Activated naive CD4-positive, alpha-beta T cell treated with anti-CD3 and anti-CD28 coated beads, Interleukin-2, amount 50 U/mL, for 24 hours (primary cell): ENCODE measurements around the gene DIPK1A.

ENCODE experiments used
- H3K27ac Mint-ChIP-seq: one replicate; pipeline ENCODE4 v1.8.0; 2021; ENCODE audit warnings: mild to moderate bottlenecking, mixed read lengths
- H3K27me3 Mint-ChIP-seq: one replicate; pipeline ENCODE4 v1.8.0; 2021; ENCODE audit warnings: mixed read lengths
- H3K36me3 Mint-ChIP-seq: one replicate; pipeline ENCODE4 v1.8.0; 2021; ENCODE audit warnings: mixed read lengths
- H3K4me1 Mint-ChIP-seq: one replicate; pipeline ENCODE4 v1.8.0; 2021; ENCODE audit warnings: mixed read lengths
- H3K4me3 Mint-ChIP-seq: one replicate; pipeline ENCODE4 v1.8.0; 2021; ENCODE audit warnings: mild to moderate bottlenecking, mixed read lengths
- H3K9me3 Mint-ChIP-seq: one replicate; pipeline ENCODE4 v1.8.0; 2021; ENCODE audit warnings: mixed read lengths

The DIPK1A gene

GRCh38 chr1:92964998-92965397, 3.7 kb upstream of the DIPK1A start:
- Mint-ChIP-seq H3K36me3 (no peaks in the 10 kb centered on the region), H3K27ac (no peak overlapping the region)

DNA sequence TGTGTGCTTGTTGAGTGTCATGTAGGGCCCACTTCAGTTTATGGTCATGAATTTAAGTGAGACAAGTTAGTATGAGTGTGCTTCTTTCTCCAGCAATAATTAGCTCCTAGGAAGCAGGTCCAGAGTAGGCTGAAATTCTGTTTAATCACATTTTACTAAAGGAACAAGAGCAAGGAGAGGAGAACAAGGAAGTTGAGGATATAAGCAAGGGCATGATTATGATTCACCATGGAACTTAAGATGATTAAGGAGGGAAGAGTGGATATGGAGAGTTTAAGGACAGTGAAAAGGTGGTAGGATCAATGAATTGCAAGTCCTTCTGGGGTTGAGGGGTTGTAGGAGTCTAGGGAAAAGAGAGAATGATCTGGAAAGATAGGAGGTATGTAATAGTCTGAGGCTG, 3.1 kb upstream of the DIPK1A start:
- H3K4me1 Mint-ChIP-seq = peaks cover 22% of the 10 kb centered on the region
- no peaks in the 10 kb centered on the region for H3K9me3 Mint-ChIP-seq
- H3K4me3 Mint-ChIP-seq = no peak overlapping the region
- H3K36me3 Mint-ChIP-seq = no peaks in the 10 kb centered on the region
- no peak overlapping the region for H3K27ac Mint-ChIP-seq
- no peaks in the 10 kb centered on the region for H3K27me3 Mint-ChIP-seq

More at GRCh38 chr1:92964998-92965397, 3.7 kb upstream of the DIPK1A start:
- Mint-ChIP-seq H3K27me3 (no peaks in the 10 kb centered on the region), H3K9me3 (no peaks in the 10 kb centered on the region), H3K4me3 (no peak overlapping the region), H3K4me1 (peaks cover 27% of the 10 kb centered on the region)

- H3K27ac Mint-ChIP-seq = no peak overlapping the region
- H3K9me3 Mint-ChIP-seq = no peaks in the 10 kb centered on the region
- no peak overlapping the region for H3K4me3 Mint-ChIP-seq
- H3K4me1 Mint-ChIP-seq = peaks cover 26% of the 10 kb centered on the region
- peaks cover 2% of the 10 kb centered on the region for H3K36me3 Mint-ChIP-seq
- H3K27me3 Mint-ChIP-seq = no peaks in the 10 kb centered on the region
These were observed 862 bp upstream of the DIPK1A start for GRCh38 chr1:92961896-92962752.

DNA sequence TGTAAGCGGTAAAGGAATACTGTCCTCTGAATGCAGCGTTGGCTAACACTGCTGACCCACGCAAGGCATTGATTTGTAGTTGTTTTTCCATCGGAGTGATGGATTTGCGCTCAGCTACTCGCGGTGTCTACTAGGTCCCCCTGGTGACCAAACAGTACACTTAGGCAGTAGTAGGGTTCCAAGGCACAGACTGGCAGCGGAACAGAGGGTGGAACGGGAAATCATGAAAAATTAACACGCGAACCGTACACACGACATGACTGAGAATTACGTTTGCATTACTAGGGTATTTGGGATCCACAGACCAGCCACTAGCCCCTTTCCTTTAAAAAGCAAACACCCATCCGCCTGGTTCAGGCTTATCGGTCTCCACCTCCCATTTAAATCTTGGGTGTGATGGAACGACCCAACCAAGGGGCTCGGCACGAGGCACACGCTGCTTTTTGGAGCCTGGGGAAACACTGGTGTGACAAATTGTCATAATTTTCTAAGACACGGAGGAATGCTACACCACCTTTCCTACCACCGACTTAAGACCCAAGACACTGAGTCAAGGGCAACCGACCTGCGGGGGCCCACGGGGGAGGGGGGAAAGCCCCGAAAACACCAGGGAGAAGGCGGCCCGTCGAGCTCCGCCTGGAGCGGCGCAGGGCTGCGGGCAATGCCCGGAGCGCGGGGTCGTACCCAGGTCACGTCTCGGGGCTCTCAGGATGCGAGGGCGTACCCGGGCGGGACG, 699 bp downstream of the DIPK1A start:
- peak overlapping the region; percentile 97 for H3K4me3 Mint-ChIP-seq
- no peaks in the 10 kb centered on the region for H3K9me3 Mint-ChIP-seq
- H3K27me3 Mint-ChIP-seq = no peaks in the 10 kb centered on the region
- peak overlapping the region; percentile 98 for H3K27ac Mint-ChIP-seq
- H3K4me1 Mint-ChIP-seq = peaks cover 42% of the 10 kb centered on the region
- peaks cover 2% of the 10 kb centered on the region for H3K36me3 Mint-ChIP-seq

GRCh38 chr1:92958203-92958970, 2.9 kb downstream of the DIPK1A start:
- Mint-ChIP-seq H3K27me3 (no peaks in the 10 kb centered on the region), H3K4me1 (peaks cover 60% of the 10 kb centered on the region), H3K36me3 (peaks cover 2% of the 10 kb centered on the region), H3K27ac (peak overlapping the region; percentile 85), H3K4me3 (peak overlapping the region; percentile 45), H3K9me3 (no peaks in the 10 kb centered on the region)

GRCh38 chr1:92957030-92957734, 4.1 kb downstream of the DIPK1A start:
- H3K27ac Mint-ChIP-seq = peak overlapping the region; percentile 61
- H3K4me1 Mint-ChIP-seq = peaks cover 68% of the 10 kb centered on the region
- H3K4me3 Mint-ChIP-seq = peak overlapping the region; percentile 76
- no peaks in the 10 kb centered on the region for H3K9me3 Mint-ChIP-seq
- no peaks in the 10 kb centered on the region for H3K27me3 Mint-ChIP-seq
- H3K36me3 Mint-ChIP-seq = peaks cover 2% of the 10 kb centered on the region

DNA sequence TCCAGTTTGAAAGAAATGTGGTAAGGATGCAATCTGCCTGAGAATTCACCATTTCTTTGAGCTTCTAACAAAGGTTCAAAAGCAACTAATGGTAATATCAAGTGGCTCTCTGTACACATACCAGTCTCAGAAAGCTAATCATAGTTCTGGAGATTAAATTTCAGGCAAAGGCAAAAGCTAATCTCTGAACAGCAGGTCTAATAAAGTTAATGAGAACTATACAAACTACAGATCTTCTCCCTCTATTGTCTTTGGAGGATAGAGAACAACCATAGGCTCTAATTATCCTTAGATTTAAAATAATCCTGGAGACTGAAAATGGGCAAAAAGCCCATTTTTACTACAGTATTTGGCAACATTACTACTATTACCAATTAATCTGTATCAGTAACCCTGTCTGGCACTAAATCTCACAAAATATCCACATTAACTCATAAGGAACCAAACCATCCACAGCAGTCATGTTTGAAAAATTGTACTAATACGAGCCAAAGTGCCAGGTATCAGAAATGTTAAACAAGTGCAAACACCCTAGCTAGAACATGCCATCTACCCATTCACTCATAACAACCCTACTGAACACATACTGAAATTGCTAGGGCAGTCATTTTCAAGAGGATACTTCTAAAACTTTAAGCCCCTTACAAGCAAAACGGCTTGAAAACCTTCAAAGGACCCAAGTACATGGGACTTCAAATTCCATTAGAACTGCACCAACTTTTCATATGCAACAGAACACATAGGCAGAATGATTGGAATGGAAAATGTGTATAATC, 4.8 kb downstream of the DIPK1A start:
- peak overlapping the region; percentile 59 for H3K27ac Mint-ChIP-seq
- no peaks in the 10 kb centered on the region for H3K9me3 Mint-ChIP-seq
- H3K36me3 Mint-ChIP-seq = peaks cover 2% of the 10 kb centered on the region
- H3K4me3 Mint-ChIP-seq = peak overlapping the region; percentile 37
- H3K27me3 Mint-ChIP-seq = no peaks in the 10 kb centered on the region
- H3K4me1 Mint-ChIP-seq = peaks cover 68% of the 10 kb centered on the region

GRCh38 chr1:92953491-92953890, 7.8 kb downstream of the DIPK1A start:
- Mint-ChIP-seq H3K27me3 (no peaks in the 10 kb centered on the region), H3K4me3 (peak overlapping the region; percentile 6), H3K9me3 (no peaks in the 10 kb centered on the region), H3K27ac (peak overlapping the region; percentile 71), H3K4me1 (peaks cover 56% of the 10 kb centered on the region), H3K36me3 (no peaks in the 10 kb centered on the region)

DNA sequence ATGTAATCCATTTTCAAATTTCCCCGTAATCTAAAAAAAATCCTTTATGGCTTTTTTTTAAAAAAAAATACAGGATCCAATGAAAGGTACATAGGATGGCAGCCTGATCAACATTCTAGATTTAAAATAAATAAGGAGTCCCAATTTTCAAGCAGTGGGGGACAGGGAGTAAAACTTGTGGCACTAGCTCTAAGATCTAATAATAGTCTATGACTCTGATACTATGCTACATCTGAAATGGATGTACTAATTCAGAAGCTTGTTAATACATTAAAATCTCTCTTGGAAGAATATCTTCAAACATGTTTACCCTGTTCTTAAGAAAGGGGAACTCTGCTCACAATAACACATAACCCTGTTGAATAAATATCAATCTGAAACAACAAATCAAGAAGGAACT, 8.5 kb downstream of the DIPK1A start:
- peak overlapping the region; percentile 59 for H3K4me3 Mint-ChIP-seq
- H3K27ac Mint-ChIP-seq = peak overlapping the region; percentile 60
- H3K27me3 Mint-ChIP-seq = no peaks in the 10 kb centered on the region

GRCh38 chr1:92951141-92951582, 10.1 kb downstream of the DIPK1A start:
- Mint-ChIP-seq H3K9me3 (no peaks in the 10 kb centered on the region), H3K4me1 (peaks cover 46% of the 10 kb centered on the region), H3K4me3 (no peak overlapping the region), H3K27me3 (no peaks in the 10 kb centered on the region), H3K27ac (no peak overlapping the region), H3K36me3 (peaks cover 1% of the 10 kb centered on the region)

More for the DNA sequence above, 8.5 kb downstream of the DIPK1A start:
- Mint-ChIP-seq H3K36me3 (no peaks in the 10 kb centered on the region), H3K4me1 (peaks cover 52% of the 10 kb centered on the region), H3K9me3 (no peaks in the 10 kb centered on the region)

DNA sequence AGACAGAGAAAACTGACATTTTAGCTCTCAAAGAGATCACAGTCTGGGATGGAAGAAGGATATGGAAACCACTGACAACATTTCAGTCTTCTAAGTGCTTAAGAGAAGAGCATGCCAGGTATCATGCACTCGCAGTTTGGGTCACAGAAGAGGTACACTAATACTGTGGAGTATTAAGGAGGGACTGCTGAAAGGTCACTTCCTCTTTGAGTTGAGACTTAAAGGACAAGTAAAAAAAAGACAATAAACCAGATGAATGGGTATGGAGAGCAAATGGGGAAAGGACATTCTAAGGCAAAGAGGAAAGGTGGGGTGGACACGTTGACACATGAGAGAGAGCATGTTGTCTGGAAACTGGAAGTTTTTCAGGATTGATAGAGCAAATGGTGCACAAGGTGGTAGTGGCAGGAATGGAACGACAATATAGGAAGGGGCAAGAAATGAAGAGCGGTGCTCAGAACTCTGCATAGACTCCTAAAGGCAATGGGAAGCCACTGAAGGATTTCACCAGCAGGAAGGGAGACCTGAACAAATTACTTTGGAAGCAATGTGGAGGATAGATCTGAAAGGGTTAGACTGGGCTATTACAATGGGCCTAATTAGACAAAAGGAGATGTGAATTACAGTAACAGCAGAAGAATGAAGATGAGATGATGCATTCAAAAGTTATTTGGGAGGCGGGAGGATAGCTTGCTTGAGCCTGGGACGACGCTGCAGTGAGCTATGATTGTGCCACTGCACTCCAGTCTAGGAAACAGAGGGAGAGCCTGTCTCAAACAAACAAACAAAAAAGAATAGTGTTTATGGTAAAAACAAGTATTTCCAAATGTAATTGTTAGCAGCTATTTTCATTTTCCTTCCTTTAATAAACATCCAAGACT, 11.1 kb downstream of the DIPK1A start:
- Mint-ChIP-seq H3K27me3 (no peaks in the 10 kb centered on the region), H3K4me3 (no peak overlapping the region), H3K36me3 (peaks cover 2% of the 10 kb centered on the region), H3K9me3 (no peaks in the 10 kb centered on the region), H3K27ac (no peak overlapping the region), H3K4me1 (peaks cover 47% of the 10 kb centered on the region)

GRCh38 chr1:92948071-92948470, 13.2 kb downstream of the DIPK1A start:
- peaks cover 49% of the 10 kb centered on the region for H3K4me1 Mint-ChIP-seq
- no peaks in the 10 kb centered on the region for H3K9me3 Mint-ChIP-seq
- H3K4me3 Mint-ChIP-seq = no peak overlapping the region
- no peaks in the 10 kb centered on the region for H3K27me3 Mint-ChIP-seq
- H3K27ac Mint-ChIP-seq = no peak overlapping the region
- H3K36me3 Mint-ChIP-seq = peaks cover 2% of the 10 kb centered on the region

GRCh38 chr1:92945748-92946270, 15.5 kb downstream of the DIPK1A start:
- Mint-ChIP-seq H3K4me3 (no peak overlapping the region), H3K36me3 (peaks cover 2% of the 10 kb centered on the region), H3K27ac (no peak overlapping the region), H3K27me3 (no peaks in the 10 kb centered on the region), H3K4me1 (peaks cover 63% of the 10 kb centered on the region), H3K9me3 (no peaks in the 10 kb centered on the region)
